ENCODE data around the gene GNAI2. TPM values are rescaled to one million over a fixed set of nuclear protein-coding genes. Genes with fewer than 3 reads are reported as not detected.

GNAI2 gene
- polyA plus RNA-seq, 1 donor (not counting 4 experiments of a cell fraction or from before 2014, with no cell fraction given), result 268 TPM

DNA sequence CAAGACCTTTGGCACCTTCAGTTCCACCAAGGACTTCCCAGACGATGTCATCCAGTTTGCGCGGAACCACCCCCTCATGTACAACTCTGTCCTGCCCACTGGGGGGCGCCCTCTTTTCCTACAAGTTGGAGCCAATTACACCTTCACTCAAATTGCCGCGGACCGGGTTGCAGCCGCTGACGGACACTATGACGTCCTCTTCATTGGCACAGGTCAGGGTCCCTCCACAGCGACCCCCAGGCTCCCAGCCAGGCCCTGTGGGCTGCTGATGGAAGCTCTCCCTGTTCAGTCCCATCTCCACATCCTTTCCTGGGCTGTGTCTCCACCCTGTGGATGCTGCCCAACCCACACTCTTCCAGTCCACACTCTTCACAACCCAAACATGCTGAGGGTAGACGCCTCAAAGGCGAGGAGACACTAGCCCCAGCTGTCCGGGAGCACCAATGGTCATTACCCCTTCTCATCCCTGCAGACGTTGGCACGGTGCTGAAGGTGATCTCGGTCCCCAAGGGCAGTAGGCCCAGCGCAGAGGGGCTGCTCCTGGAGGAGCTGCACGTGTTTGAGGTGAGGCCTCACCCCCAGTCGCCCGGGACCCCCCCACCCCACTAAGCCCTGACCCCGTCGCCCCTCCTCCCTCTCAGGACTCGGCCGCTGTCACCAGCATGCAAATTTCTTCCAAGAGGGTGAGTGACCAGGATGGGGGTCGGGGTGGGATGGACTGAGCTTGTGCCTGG is 38.5 kb downstream of the GNAI2 start:
- DNase-seq (ENCODE audit: low read depth, low spot score) (no peak), FAIRE-seq (peak; percentile 87)
- Histone ChIP-seq H4K20me1 (ENCODE audit: control insufficient read depth, extremely low read depth, insufficient read depth, low read length) (no peaks in the 10 kb centered on the region), H3K79me2 (ENCODE audit: control insufficient read depth, insufficient read depth, low read length) (no peaks in the 10 kb centered on the region), H3K4me1 (ENCODE audit: control insufficient read depth, extremely low read depth, insufficient read depth, low read length) (peaks cover 16% of the 10 kb centered on the region), H3K9ac (ENCODE audit: control insufficient read depth, extremely low read depth, insufficient read depth, low read length) (no peak overlapping the region), H3K4me2 (ENCODE audit: control insufficient read depth, extremely low read depth, insufficient read depth, low read depth, low read length) (peak overlapping the region; percentile 2), H3K9me1 (ENCODE audit: control insufficient read depth, extremely low read depth, insufficient read depth, low read length) (no peaks in the 10 kb centered on the region), H3K27ac (ENCODE audit: control insufficient read depth, insufficient read depth, low read length) (no peak overlapping the region), H3K36me3 (ENCODE audit: control insufficient read depth in 2 of 2, extremely low read depth in 1 of 2, insufficient read depth in 2 of 2, low read length in 2 of 2) (no peaks in the 10 kb centered on the region), H2AFZ (ENCODE audit: control insufficient read depth, low read length) (no peak overlapping the region), H3K9me3 (ENCODE audit: control insufficient read depth, low read depth, low read length) (no peaks in the 10 kb centered on the region), H3K27me3 (ENCODE audit: control insufficient read depth, extremely low read depth, insufficient read depth, low read length) (peaks cover 40% of the 10 kb centered on the region), H3K4me3 (ENCODE audit: control insufficient read depth in 2 of 3, extremely low read depth in 1 of 3, insufficient read depth in 2 of 3, low read depth in 1 of 3, low read length in 3 of 3) (no peak overlapping the region)
- TF ChIP-seq EZH2 (IDR thresholded peaks at IDR 0.05; ENCODE audit: low read length), result no peak
- TF ChIP-seq, protein P1, sequence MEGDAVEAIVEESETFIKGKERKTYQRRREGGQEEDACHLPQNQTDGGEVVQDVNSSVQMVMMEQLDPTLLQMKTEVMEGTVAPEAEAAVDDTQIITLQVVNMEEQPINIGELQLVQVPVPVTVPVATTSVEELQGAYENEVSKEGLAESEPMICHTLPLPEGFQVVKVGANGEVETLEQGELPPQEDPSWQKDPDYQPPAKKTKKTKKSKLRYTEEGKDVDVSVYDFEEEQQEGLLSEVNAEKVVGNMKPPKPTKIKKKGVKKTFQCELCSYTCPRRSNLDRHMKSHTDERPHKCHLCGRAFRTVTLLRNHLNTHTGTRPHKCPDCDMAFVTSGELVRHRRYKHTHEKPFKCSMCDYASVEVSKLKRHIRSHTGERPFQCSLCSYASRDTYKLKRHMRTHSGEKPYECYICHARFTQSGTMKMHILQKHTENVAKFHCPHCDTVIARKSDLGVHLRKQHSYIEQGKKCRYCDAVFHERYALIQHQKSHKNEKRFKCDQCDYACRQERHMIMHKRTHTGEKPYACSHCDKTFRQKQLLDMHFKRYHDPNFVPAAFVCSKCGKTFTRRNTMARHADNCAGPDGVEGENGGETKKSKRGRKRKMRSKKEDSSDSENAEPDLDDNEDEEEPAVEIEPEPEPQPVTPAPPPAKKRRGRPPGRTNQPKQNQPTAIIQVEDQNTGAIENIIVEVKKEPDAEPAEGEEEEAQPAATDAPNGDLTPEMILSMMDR (optimal IDR thresholded peaks at IDR 0.05 in 1 of 3, IDR thresholded peaks at IDR 0.05 in 1 of 3, conservative IDR thresholded peaks at IDR 0.05 in 1 of 3; ENCODE audit: extremely low read depth in 1 of 3, insufficient read depth in 2 of 3, low read length in 3 of 3), result peak in 2 of 3 experiments; percentile 88 to 89
- dilution Hi-C loops (cut with MboI; ENCODE audit: extremely low pct_ligation_motif_present, low sequenced_read_pairs), result no loop called here

DNA sequence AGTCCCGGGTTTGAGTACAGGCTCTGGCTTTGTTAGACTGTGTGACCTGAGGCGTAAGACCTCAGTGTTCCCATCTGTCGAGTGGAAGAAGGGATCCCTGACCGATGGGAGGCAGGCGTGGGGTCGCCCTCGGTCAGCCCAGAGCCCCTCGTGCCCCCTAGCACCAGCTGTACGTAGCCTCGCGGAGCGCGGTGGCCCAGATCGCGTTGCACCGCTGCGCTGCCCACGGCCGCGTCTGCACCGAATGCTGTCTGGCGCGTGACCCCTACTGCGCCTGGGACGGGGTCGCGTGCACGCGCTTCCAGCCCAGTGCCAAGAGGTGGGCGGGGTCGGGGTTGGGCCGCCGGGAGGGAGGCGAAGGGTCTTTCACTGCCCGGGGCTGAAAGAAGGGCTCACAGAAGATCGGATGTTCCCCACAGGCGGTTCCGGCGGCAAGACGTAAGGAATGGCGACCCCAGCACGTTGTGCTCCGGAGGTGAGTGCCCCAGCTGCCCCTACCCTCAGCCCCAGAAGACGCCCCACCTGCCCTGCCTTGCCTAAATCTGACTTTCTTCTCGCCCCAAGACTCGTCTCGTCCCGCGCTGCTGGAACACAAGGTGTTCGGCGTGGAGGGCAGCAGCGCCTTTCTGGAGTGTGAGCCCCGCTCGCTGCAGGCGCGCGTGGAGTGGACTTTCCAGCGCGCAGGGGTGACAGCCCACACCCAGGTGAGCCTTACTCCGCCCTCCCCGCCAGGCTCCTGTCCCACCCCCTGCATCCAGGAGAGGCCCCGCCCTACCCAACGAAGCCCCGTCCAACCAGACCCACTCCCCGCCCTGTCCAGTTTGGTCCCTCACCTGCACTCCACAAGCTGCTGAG is 39.4 kb downstream of the GNAI2 start:
- H2AFZ ChIP-seq (ENCODE audit: control insufficient read depth, low read length), result no peak overlapping the region
- no peaks in the 10 kb centered on the region for H4K20me1 ChIP-seq (ENCODE audit: control insufficient read depth, extremely low read depth, insufficient read depth, low read length)
- DNase-seq (ENCODE audit: low read depth, low spot score) (no peak), FAIRE-seq (no peak)
- H3K27me3 ChIP-seq (ENCODE audit: control insufficient read depth, extremely low read depth, insufficient read depth, low read length), result peaks cover 40% of the 10 kb centered on the region
- no peak overlapping the region for H3K4me3 ChIP-seq (ENCODE audit: control insufficient read depth in 2 of 3, extremely low read depth in 1 of 3, insufficient read depth in 2 of 3, low read depth in 1 of 3, low read length in 3 of 3)
- H3K9me1 ChIP-seq (ENCODE audit: control insufficient read depth, extremely low read depth, insufficient read depth, low read length), result no peaks in the 10 kb centered on the region
- peaks cover 8% of the 10 kb centered on the region for H3K4me1 ChIP-seq (ENCODE audit: control insufficient read depth, extremely low read depth, insufficient read depth, low read length)
- H3K79me2 ChIP-seq (ENCODE audit: control insufficient read depth, insufficient read depth, low read length), result no peaks in the 10 kb centered on the region
- H3K36me3 ChIP-seq (ENCODE audit: control insufficient read depth in 2 of 2, extremely low read depth in 1 of 2, insufficient read depth in 2 of 2, low read length in 2 of 2), result no peaks in the 10 kb centered on the region
- H3K27ac ChIP-seq (ENCODE audit: control insufficient read depth, insufficient read depth, low read length), result no peak overlapping the region
- no peak overlapping the region for H3K9ac ChIP-seq (ENCODE audit: control insufficient read depth, extremely low read depth, insufficient read depth, low read length)
- H3K9me3 ChIP-seq (ENCODE audit: control insufficient read depth, low read depth, low read length), result no peaks in the 10 kb centered on the region
- dilution Hi-C loops (cut with MboI; ENCODE audit: extremely low pct_ligation_motif_present, low sequenced_read_pairs), result no loop called here
- peak; percentile 63 for TF ChIP-seq EZH2 (IDR thresholded peaks at IDR 0.05; ENCODE audit: low read length)
- TF ChIP-seq, protein P1 (optimal IDR thresholded peaks at IDR 0.05 in 1 of 3, IDR thresholded peaks at IDR 0.05 in 1 of 3, conservative IDR thresholded peaks at IDR 0.05 in 1 of 3; ENCODE audit: extremely low read depth in 1 of 3, insufficient read depth in 2 of 3, low read length in 3 of 3), result no peak
- no peak overlapping the region for H3K4me2 ChIP-seq (ENCODE audit: control insufficient read depth, extremely low read depth, insufficient read depth, low read depth, low read length)
